ENCODE data around the gene HACD3. TPM values are rescaled to one million over a fixed set of nuclear protein-coding genes. Genes with fewer than 3 reads are reported as not detected.

Gene HACD3
- total and polyA plus RNA-seq, 2 of the 13 experiments (the other 11 are each of a cell fraction or from before 2014, with no cell fraction given) = 73.6 to 161 TPM

- TF ChIP-seq NCOA5 (CRISPR knock-in tag; IDR thresholded peaks at IDR 0.05) (no peak), ZNF776 (CRISPR knock-in tag; IDR thresholded peaks at IDR 0.05) (peak; percentile 57; the same call in 1 of the 2 replicates), NRL (CRISPR knock-in tag; IDR thresholded peaks at IDR 0.05; ENCODE audit: borderline replicate concordance) (peak; percentile 89; the same call in 1 of the 2 replicates), FOXJ3 (CRISPR knock-in tag; IDR thresholded peaks at IDR 0.05; ENCODE audit: borderline replicate concordance) (peak; percentile 66; the same call in 1 of the 2 replicates), ZFP37 (CRISPR knock-in tag; IDR thresholded peaks at IDR 0.05; ENCODE audit: borderline replicate concordance) (no peak), CAMTA2 (CRISPR knock-in tag; IDR thresholded peaks at IDR 0.05; ENCODE audit: borderline replicate concordance) (peak; percentile 93), ZXDC (CRISPR knock-in tag; IDR thresholded peaks at IDR 0.05) (peak; percentile 69; the same call in 1 of the 2 replicates), GATA4 (IDR thresholded peaks at IDR 0.05; ENCODE audit: borderline replicate concordance, low read depth) (no peak; the same call in 1 of the 2 replicates), ZNF414 (CRISPR knock-in tag; IDR thresholded peaks at IDR 0.05) (peak; percentile 89), PRPF4 (IDR thresholded peaks at IDR 0.05; ENCODE audit: low read depth, low read length, poor library complexity, severe bottlenecking) (peak; percentile 45), TBX3 (IDR thresholded peaks at IDR 0.05; ENCODE audit: borderline replicate concordance) (peak; percentile 45; the same call in 1 of the 2 replicates), ZNF317 (CRISPR knock-in tag; IDR thresholded peaks at IDR 0.05) (peak; percentile 83), ZNF30 (CRISPR knock-in tag; IDR thresholded peaks at IDR 0.05) (peak; percentile 74; the same call in 1 of the 2 replicates), ZNF75D (CRISPR knock-in tag; IDR thresholded peaks at IDR 0.05; ENCODE audit: borderline replicate concordance) (no peak), TEAD2 (CRISPR knock-in tag; IDR thresholded peaks at IDR 0.05) (no peak), ZNF513 (CRISPR knock-in tag; conservative IDR thresholded peaks at IDR 0.05) (no peak), ZNF382 (CRISPR knock-in tag; IDR thresholded peaks at IDR 0.05; ENCODE audit: borderline replicate concordance) (no peak), TFDP2 (CRISPR knock-in tag; IDR thresholded peaks at IDR 0.05) (peak; percentile 73), MTF2 (CRISPR knock-in tag; IDR thresholded peaks at IDR 0.05; ENCODE audit: borderline replicate concordance) (0 out of 2 replicates have a peak, but pooled peaks have one; percentile 14), NFE2 (CRISPR knock-in tag; IDR thresholded peaks at IDR 0.05) (no peak), ZNF720 (CRISPR knock-in tag; IDR thresholded peaks at IDR 0.05) (no peak), ZNF224 (CRISPR knock-in tag; IDR thresholded peaks at IDR 0.05) (peak; percentile 76; the same call in 1 of the 2 replicates), ZSCAN21 (CRISPR knock-in tag; IDR thresholded peaks at IDR 0.05; ENCODE audit: borderline replicate concordance) (peak; percentile 90)
These were observed 13.0 kb upstream of the HACD3 start, which contains the start of gene DPP8 (continued) for GRCh38 chr15:65516997-65517865.

All from HepG2 (cell line).